ENCODE results near the gene PARVA.

Gene PARVA

GRCh38 chr11:12380565-12381325 is 3.4 kb downstream of the PARVA start:
- no peak overlapping the region for H3K4me3 ChIP-seq (ENCODE audit: low read depth, low read length)
- TF ChIP-seq, protein P1, sequence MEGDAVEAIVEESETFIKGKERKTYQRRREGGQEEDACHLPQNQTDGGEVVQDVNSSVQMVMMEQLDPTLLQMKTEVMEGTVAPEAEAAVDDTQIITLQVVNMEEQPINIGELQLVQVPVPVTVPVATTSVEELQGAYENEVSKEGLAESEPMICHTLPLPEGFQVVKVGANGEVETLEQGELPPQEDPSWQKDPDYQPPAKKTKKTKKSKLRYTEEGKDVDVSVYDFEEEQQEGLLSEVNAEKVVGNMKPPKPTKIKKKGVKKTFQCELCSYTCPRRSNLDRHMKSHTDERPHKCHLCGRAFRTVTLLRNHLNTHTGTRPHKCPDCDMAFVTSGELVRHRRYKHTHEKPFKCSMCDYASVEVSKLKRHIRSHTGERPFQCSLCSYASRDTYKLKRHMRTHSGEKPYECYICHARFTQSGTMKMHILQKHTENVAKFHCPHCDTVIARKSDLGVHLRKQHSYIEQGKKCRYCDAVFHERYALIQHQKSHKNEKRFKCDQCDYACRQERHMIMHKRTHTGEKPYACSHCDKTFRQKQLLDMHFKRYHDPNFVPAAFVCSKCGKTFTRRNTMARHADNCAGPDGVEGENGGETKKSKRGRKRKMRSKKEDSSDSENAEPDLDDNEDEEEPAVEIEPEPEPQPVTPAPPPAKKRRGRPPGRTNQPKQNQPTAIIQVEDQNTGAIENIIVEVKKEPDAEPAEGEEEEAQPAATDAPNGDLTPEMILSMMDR (IDR thresholded peaks at IDR 0.05; ENCODE audit: low read depth, low read length) = no peak

GRCh38 chr11:12381875-12382274 is 4.5 kb downstream of the PARVA start:
- H3K4me3 ChIP-seq (ENCODE audit: low read depth, low read length) = no peak overlapping the region
- TF ChIP-seq, protein P1 (IDR thresholded peaks at IDR 0.05; ENCODE audit: low read depth, low read length) = no peak

DNA sequence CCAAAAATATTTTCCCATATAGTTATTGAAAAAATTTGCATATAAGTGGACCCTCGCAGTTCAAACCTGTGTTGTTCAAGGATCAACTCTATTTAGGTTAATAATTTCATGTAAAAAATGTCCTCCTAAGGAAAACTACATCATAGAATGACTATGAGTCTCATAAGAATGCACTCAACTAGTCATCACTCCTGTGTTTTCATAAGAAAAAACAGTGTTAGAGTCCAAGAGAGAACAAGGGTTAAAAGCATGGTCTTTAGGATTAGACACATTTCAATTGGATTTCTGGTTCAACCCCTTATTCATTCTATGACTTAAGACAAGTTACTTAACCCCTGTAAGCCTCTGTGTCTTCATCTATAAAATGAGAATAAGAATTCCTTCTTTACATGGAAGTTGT is 5.1 kb downstream of the PARVA start:
- TF ChIP-seq, protein P1 (IDR thresholded peaks at IDR 0.05; ENCODE audit: low read depth, low read length) = no peak
- H3K4me3 ChIP-seq (ENCODE audit: low read depth, low read length) = no peak overlapping the region

- TF ChIP-seq, protein P1 (IDR thresholded peaks at IDR 0.05; ENCODE audit: low read depth, low read length) = no peak
- no peak overlapping the region for H3K4me3 ChIP-seq (ENCODE audit: low read depth, low read length)
Measured at GRCh38 chr11:12386309-12386708, 8.9 kb downstream of the PARVA start.

- H3K4me3 ChIP-seq (ENCODE audit: low read depth, low read length) = no peak overlapping the region
- TF ChIP-seq, protein P1 (IDR thresholded peaks at IDR 0.05; ENCODE audit: low read depth, low read length) = no peak
Measured at GRCh38 chr11:12386745-12387144, 9.4 kb downstream of the PARVA start.

GRCh38 chr11:12388173-12388572 is 10.8 kb downstream of the PARVA start:
- no peak overlapping the region for H3K4me3 ChIP-seq (ENCODE audit: low read depth, low read length)
- TF ChIP-seq, protein P1 (IDR thresholded peaks at IDR 0.05; ENCODE audit: low read depth, low read length) = no peak

- TF ChIP-seq, protein P1 (IDR thresholded peaks at IDR 0.05; ENCODE audit: low read depth, low read length) = no peak
- no peak overlapping the region for H3K4me3 ChIP-seq (ENCODE audit: low read depth, low read length)
Measured at GRCh38 chr11:12388939-12389670, 11.7 kb downstream of the PARVA start.

All from WI38 (cell line).